ENCODE results near the gene EXT2.

- TF ChIP-seq CTCF (IDR thresholded peaks at IDR 0.05; ENCODE audit: low read depth, low read length) = no peak
- no peak for TF ChIP-seq EZH2phosphoT487 (IDR thresholded peaks at IDR 0.05; ENCODE audit: low read depth)
These were observed 147.6 kb downstream of the EXT2 start for GRCh38 chr11:44243086-44243485.

Measured in OCI-LY3 (cell line).